MM.1S (cell line): ENCODE measurements around the gene PRKAG2.

Experiments
- DNase-seq: peaks from one replicate; pipeline ENCODE4 v3.0.0-alpha.2; 2015
- H2AFZ ChIP-seq: fragments of 300-600 bp; sonication (generic); 2 replicates; pipeline ENCODE4 v1.6.0; 2016; ENCODE audit warnings: antibody characterized with exemption, low read length
- H3F3A ChIP-seq: fragments of 300-600 bp; sonication (generic); 2 replicates; pipeline ENCODE4 v1.6.1; 2016; ENCODE audit warnings: mild to moderate bottlenecking, antibody characterized with exemption, low read length, moderate library complexity, mixed read lengths; ENCODE audit not compliant: insufficient read depth
- H3K27ac ChIP-seq: fragments of 300-600 bp; sonication (generic); 2 replicates; pipeline ENCODE4 v1.5.1; 2016; ENCODE audit warnings: mild to moderate bottlenecking, low read length
- H3K27me3 ChIP-seq: fragments of 300-600 bp; sonication (generic); replicated peaks from 2 replicates; pipeline ENCODE4 v1.6.0; 2016; ENCODE audit warnings: low read length; ENCODE audit not compliant: insufficient read depth
- H3K36me3 ChIP-seq: fragments of 300-600 bp; sonication (generic); replicated peaks from 2 replicates; pipeline ENCODE4 v1.6.1; 2016; ENCODE audit warnings: mild to moderate bottlenecking, low read length, mixed read lengths; ENCODE audit not compliant: insufficient read depth
- H3K4me1 ChIP-seq: fragments of 300-600 bp; sonication (generic); 2 replicates; pipeline ENCODE4 v1.6.1; 2016; ENCODE audit warnings: low read length, mixed read lengths
- H3K4me2 ChIP-seq: fragments of 300-600 bp; sonication (generic); 2 replicates; pipeline ENCODE4 v1.6.0; 2016; ENCODE audit warnings: low read depth, low read length
- H3K4me3 ChIP-seq: fragments of 300-600 bp; sonication (generic); 2 replicates; pipeline ENCODE4 v1.5.1; 2016; ENCODE audit warnings: low read length, mixed read lengths
- H3K79me2 ChIP-seq: fragments of 300-600 bp; sonication (generic); 2 replicates; pipeline ENCODE4 v1.6.1; 2016; ENCODE audit warnings: mixed run types, low read length, mixed read lengths
- H3K9ac ChIP-seq: fragments of 300-600 bp; sonication (generic); 2 replicates; pipeline ENCODE4 v1.6.1; 2016; ENCODE audit warnings: low read length, mixed read lengths
- H3K9me2 ChIP-seq: fragments of 300-600 bp; sonication (generic); replicated peaks from 2 replicates; pipeline ENCODE4 v1.6.1; 2016; ENCODE audit warnings: mild to moderate bottlenecking, low read length, mixed read lengths; ENCODE audit not compliant: insufficient read depth
- H3K9me3 ChIP-seq: fragments of 300-600 bp; sonication (generic); replicated peaks from 2 replicates; pipeline ENCODE4 v1.6.1; 2016; ENCODE audit warnings: mild to moderate bottlenecking, low read length, mixed read lengths; ENCODE audit not compliant: insufficient read depth
- H4K20me1 ChIP-seq: fragments of 300-600 bp; sonication (generic); 2 replicates; pipeline ENCODE4 v1.6.1; 2016; ENCODE audit warnings: mild to moderate bottlenecking, low read length, moderate library complexity, mixed read lengths; ENCODE audit not compliant: insufficient read depth
- CTCF ChIP-seq: fragments of 300-600 bp; sonication (generic); IDR thresholded peaks from 2 replicates; pipeline ENCODE4 v1.5.1; 2016; ENCODE audit warnings: antibody characterized with exemption, low read length, mixed read lengths
- EZH2 ChIP-seq: fragments of 300-600 bp; sonication (generic); optimal IDR thresholded peaks from 2 replicates; pipeline ENCODE3; 2017; ENCODE audit warnings: low read depth, mild to moderate bottlenecking, antibody characterized with exemption, low read length, mixed read lengths
- EZH2phosphoT487 ChIP-seq: fragments of 300-600 bp; sonication (generic); IDR thresholded peaks from 2 replicates; pipeline ENCODE4 v1.6.1; 2018; ENCODE audit warnings: antibody characterized with exemption, low read length

The PRKAG2 gene

GRCh38 chr7:151780631-151781030, 96.3 kb downstream of the PRKAG2 start:
- Histone ChIP-seq H2AFZ (no peak overlapping the region), H3K4me2 (no peak overlapping the region), H3F3A (no peaks in the 10 kb centered on the region), H3K36me3 (no peaks in the 10 kb centered on the region), H3K27me3 (peaks cover 52% of the 10 kb centered on the region), H3K4me3 (no peak overlapping the region), H3K4me1 (no peaks in the 10 kb centered on the region), H3K9me3 (no peaks in the 10 kb centered on the region), H3K79me2 (no peaks in the 10 kb centered on the region), H4K20me1 (no peaks in the 10 kb centered on the region), H3K27ac (no peak overlapping the region), H3K9me2 (no peaks in the 10 kb centered on the region), H3K9ac (no peak overlapping the region)
- no peak for TF ChIP-seq EZH2
- no peak for TF ChIP-seq EZH2phosphoT487
- no peak for TF ChIP-seq CTCF
- DNase-seq: no peak

GRCh38 chr7:151779678-151780077, 97.2 kb downstream of the PRKAG2 start:
- Histone ChIP-seq H4K20me1 (no peaks in the 10 kb centered on the region), H3F3A (no peaks in the 10 kb centered on the region), H3K9ac (no peak overlapping the region), H3K4me1 (no peaks in the 10 kb centered on the region), H3K4me2 (no peak overlapping the region), H3K9me3 (no peaks in the 10 kb centered on the region), H3K79me2 (no peaks in the 10 kb centered on the region), H3K4me3 (no peak overlapping the region), H3K9me2 (no peaks in the 10 kb centered on the region), H3K27me3 (peaks cover 47% of the 10 kb centered on the region), H2AFZ (no peak overlapping the region), H3K27ac (no peak overlapping the region), H3K36me3 (no peaks in the 10 kb centered on the region)
- no peak for DNase-seq
- TF ChIP-seq EZH2: no peak
- no peak for TF ChIP-seq EZH2phosphoT487
- no peak for TF ChIP-seq CTCF

- Histone ChIP-seq H3K36me3 (no peaks in the 10 kb centered on the region), H3K9ac (no peak overlapping the region), H3K27ac (no peak overlapping the region), H3F3A (no peaks in the 10 kb centered on the region), H3K4me3 (no peak overlapping the region), H2AFZ (no peak overlapping the region), H3K9me3 (no peaks in the 10 kb centered on the region), H3K4me2 (no peak overlapping the region), H4K20me1 (no peaks in the 10 kb centered on the region), H3K9me2 (no peaks in the 10 kb centered on the region), H3K4me1 (no peaks in the 10 kb centered on the region), H3K27me3 (peaks cover 44% of the 10 kb centered on the region), H3K79me2 (no peaks in the 10 kb centered on the region)
- TF ChIP-seq EZH2: no peak
- TF ChIP-seq EZH2phosphoT487: no peak
- no peak for TF ChIP-seq CTCF
- no peak for DNase-seq
These were observed 97.7 kb downstream of the PRKAG2 start for GRCh38 chr7:151779255-151779654.
